Urinary bladder (tissue), 4 donors: Measurements from ENCODE around the gene TMEM91. TPM values are rescaled to one million over a fixed set of nuclear protein-coding genes. Genes with fewer than 3 reads are reported as not detected.
"Not testable (repeated sequence)": the region's sequence is repeated elsewhere in the genome, so short reads cannot be mapped to it uniquely, and the experiment has no call there.

Source experiments
- DNase-seq: peaks from one replicate; pipeline ENCODE4 v3.0.0-alpha.2; 2015; ENCODE audit errors: extremely low spot score
- H3K27ac ChIP-seq: one replicate; pipeline ENCODE4 v1.5.1; 2013; ENCODE audit warnings: low read depth, mild to moderate bottlenecking, moderate library complexity
- H3K36me3 ChIP-seq: one replicate; pipeline ENCODE4 v1.6.1; 2013; ENCODE audit warnings: mild to moderate bottlenecking, moderate library complexity; ENCODE audit not compliant: insufficient read depth
- H3K4me1 ChIP-seq: one replicate; pipeline ENCODE4 v1.6.1; 2013; ENCODE audit warnings: mild to moderate bottlenecking, moderate library complexity; ENCODE audit not compliant: insufficient read depth
- H3K4me3 ChIP-seq: one replicate; pipeline ENCODE4 v1.5.1; 2013; ENCODE audit warnings: low read depth, low read length
- WGBS: extraction: QIAGEN DNeasy Blood & Tissue Kit; methylation state at CpG from one replicate; pipeline ENCODE4 v1.1.7; 2013; 5-methylcytosine and 5-hydroxymethylcytosine counted together
- polyA plus RNA-seq: library from polyadenylated mRNA; stranded (reverse); fragments of 200-250 nt; gene quantifications from one replicate; pipeline ENCODE4 v1.2.3, GENCODE V29; 2013
- total RNA-seq: library from RNA; depleted of rRNA; stranded (reverse); fragments of >200 nt; gene quantifications from one replicate; pipeline ENCODE4 v1.2.3, GENCODE V29; 2014
- donor health status: healthy with polysubstance abuse.
- donor health status: healthy.

Gene TMEM91
- total and polyA plus RNA-seq, 2 donors: 6.6 to 36.2 TPM

DNA sequence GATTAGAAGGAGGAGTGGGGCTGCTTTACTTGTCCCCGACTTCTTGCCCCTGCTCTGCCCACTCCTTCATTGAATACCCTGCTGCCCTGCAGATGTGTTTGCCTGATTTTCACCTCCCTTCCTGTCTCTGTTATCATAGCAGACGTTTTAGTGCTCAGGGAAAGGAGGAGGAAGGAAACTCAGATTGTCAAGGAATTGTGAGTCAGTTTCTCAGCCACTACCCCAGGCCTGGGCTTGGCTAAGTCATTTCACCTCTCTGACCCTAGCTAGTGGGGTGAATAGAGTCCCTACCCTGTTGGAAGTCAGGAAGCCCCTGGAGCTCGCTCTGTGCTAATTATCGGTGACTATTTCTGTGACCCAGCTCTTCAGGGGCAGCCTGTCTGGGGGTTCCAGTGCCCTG, 25.1 kb downstream of the TMEM91 start:
- no peak for DNase-seq
- Histone ChIP-seq H3K4me1 (peaks cover 4% of the 10 kb centered on the region), H3K36me3 (no peaks in the 10 kb centered on the region), H3K4me3 (no peak overlapping the region), H3K27ac (no peak overlapping the region)
- 67% methylated on average over 4 of the region's 4 CpGs for WGBS

DNA sequence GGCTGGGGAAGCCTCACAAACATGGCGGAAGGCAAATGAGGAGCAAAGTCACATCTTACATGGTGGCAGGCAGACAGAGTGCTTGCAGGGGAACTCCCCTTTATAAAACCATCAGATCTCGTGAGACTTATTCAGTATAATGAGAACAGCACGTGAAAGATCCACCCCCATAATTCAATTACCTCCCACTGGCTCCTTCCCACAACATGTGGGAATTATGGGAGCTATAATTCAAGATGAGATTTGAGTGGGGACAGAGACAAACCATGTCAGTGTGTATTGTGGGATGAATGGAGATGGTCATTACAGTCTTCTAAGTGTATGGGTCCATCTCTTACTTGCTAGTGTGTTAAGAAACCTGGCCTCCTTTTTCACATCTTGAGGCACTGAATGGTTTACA, 25.7 kb downstream of the TMEM91 start:
- WGBS: 81% methylated on average over 3 of the region's 3 CpGs
- no peak for DNase-seq
- Histone ChIP-seq H3K4me1 (peaks cover 4% of the 10 kb centered on the region), H3K4me3 (no peak overlapping the region), H3K27ac (no peak overlapping the region), H3K36me3 (no peaks in the 10 kb centered on the region)

DNA sequence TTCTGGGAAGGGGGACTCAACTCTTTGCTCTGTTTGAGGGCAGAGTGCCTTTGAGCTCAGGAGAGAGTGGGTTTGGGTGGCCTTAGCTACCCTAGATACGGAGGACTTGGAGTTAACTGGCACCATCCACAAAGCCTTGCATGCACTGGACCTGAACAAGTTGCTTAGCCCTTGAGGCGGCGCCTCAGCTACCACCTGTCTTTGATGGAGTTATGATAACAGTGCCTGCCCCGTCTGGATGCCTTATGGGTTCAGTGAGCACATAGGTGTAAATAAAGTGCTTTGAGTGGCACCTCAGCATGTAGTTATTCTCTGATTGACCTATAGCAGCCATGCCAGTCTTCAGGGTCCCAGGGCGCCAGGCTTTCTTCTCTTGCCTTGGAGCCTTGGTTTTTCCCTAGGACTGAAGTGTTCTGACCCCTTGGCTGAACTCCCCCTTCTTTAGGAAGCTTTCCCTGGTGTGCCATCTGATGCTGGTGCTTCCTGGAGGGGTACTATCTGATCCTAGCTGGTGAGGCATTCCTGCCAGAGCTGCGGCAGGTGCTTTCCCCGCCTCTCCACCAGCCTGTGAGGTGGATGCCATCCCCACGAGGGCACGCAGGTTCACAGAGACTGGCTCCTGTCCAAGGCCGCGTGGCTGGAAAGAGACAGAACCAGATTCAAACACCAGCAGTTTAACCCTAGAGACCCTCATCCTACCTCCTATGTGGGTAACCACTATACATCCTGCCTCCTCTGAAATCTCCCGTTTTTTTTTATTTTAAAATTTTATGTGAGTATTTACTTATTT, 27.0 kb downstream of the TMEM91 start:
- no peaks in the 10 kb centered on the region for H3K36me3 ChIP-seq
- H3K4me3 ChIP-seq: no peak overlapping the region
- 67% methylated on average over 12 of the region's 12 CpGs for WGBS
- H3K27ac ChIP-seq: no peak overlapping the region
- no peak for DNase-seq
- peaks cover 4% of the 10 kb centered on the region for H3K4me1 ChIP-seq

DNA sequence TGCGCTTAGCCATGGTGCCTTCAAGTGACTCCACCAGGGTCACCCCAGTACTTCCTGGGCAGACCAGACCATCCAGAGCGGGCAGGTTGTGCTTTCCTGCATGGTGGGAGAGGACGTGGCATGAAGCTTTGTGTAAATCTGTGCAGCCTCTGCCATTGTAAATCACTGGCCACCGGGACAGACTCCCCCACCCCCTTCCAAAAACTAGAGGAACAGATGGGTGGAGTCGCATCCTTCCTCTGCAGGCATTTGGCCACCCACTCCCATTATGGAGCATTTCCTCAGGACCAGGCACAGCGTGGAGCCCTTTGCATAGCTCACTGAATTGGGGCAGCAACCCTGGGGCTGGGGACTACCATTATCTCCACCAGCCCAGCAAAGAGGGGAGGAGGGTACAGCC, 29.4 kb downstream of the TMEM91 start:
- DNase-seq: no peak
- H3K4me3 ChIP-seq: no peak overlapping the region
- no peak overlapping the region for H3K27ac ChIP-seq
- H3K4me1 ChIP-seq: no peaks in the 10 kb centered on the region
- no peaks in the 10 kb centered on the region for H3K36me3 ChIP-seq
- 84% methylated on average over 6 of the region's 6 CpGs for WGBS

DNA sequence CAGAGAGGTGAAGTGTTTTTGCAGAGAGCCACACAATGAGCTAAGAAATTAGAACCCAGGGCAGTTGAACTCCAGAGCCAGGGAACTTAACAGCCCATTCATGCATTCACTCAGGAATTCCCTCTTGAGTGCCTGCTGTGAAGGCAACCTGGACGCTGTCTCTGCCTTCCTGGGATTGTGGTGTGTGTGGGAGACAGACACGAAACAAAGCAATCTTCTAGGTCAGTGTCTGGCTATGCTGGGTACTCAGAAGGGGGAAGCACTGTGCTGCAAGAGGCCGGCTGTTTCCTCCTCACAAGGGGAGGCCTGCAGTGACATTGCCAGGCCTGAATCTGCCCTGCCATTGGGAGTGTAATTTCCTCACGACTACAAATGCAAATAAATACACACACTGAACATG, 30.9 kb downstream of the TMEM91 start:
- no peak for DNase-seq
- Histone ChIP-seq H3K27ac (no peak overlapping the region), H3K36me3 (no peaks in the 10 kb centered on the region), H3K4me3 (no peak overlapping the region), H3K4me1 (no peaks in the 10 kb centered on the region)
- WGBS: 67% methylated on average over 4 of the region's 4 CpGs

DNA sequence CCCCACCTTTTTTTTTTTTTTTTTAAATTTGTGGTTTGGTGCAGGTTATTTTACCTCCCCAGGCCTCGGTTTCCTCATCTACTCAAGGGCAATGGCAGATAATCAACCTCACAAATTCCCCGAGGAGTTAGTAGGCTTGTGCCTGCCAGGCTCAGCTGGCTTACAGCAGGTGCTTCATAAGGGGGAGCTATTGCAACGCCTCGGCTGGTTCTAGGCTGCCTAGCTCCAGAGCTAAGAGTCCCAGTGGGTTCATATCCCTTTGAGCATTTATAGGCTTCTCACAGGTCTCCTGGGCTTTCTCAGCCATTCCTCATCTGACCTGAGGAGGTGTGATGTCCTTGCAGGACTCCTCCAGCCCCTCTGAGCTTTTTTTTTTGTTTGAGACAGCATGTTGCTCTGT, 31.9 kb downstream of the TMEM91 start:
- Histone ChIP-seq H3K36me3 (no peaks in the 10 kb centered on the region), H3K4me3 (no peak overlapping the region), H3K4me1 (no peaks in the 10 kb centered on the region), H3K27ac (no peak overlapping the region)
- DNase-seq: no peak
- WGBS: 73% methylated on average over 4 of the region's 4 CpGs

DNA sequence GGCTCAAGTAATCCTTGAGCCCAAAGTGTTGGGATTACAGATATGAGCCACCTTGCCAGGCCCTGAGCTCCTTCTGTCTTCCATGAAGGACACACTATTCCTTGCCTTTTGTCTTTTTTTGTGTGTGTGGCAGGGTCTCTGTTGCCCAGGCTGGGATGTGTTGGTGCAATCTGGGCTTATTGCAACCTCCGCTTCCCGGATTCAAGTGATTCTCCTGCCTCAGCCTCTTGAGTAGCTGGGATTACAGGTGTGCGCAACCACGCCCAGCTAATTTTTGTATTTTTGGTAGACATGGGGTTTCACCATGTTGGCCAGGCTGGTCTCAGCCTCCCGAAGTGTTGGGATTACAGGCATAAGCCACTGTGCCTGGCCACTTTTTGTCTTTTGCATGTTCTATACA, 32.5 kb downstream of the TMEM91 start:
- not testable (repeated sequence) for DNase-seq, H3K36me3 ChIP-seq, H3K4me3 ChIP-seq, H3K4me1 ChIP-seq, H3K27ac ChIP-seq
- 96% methylated on average over 5 of the region's 5 CpGs for WGBS

DNA sequence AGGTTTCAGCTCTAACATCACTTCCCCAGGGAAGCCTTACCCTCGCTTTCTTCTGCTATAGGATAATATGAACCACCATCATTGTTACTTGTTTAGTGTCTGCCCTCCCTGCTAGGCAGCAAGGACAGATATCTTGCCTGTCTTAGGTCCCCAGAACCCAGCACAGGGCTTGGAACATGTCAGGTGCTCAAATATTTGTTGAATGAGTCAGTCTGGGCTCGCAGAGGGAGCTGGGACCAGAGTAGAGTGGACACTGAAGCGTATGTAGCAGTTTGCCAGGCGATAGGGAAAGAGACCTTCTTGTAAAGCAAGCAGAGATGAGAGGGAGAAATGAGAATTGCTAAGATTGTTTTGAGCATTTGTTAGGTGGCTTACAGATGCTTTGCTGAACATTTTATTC, 33.0 kb downstream of the TMEM91 start:
- H3K4me1 ChIP-seq: no peaks in the 10 kb centered on the region
- H3K4me3 ChIP-seq: no peak overlapping the region
- DNase-seq: no peak
- no peaks in the 10 kb centered on the region for H3K36me3 ChIP-seq
- H3K27ac ChIP-seq: no peak overlapping the region
- WGBS: 68% methylated on average over 4 of the region's 4 CpGs

DNA sequence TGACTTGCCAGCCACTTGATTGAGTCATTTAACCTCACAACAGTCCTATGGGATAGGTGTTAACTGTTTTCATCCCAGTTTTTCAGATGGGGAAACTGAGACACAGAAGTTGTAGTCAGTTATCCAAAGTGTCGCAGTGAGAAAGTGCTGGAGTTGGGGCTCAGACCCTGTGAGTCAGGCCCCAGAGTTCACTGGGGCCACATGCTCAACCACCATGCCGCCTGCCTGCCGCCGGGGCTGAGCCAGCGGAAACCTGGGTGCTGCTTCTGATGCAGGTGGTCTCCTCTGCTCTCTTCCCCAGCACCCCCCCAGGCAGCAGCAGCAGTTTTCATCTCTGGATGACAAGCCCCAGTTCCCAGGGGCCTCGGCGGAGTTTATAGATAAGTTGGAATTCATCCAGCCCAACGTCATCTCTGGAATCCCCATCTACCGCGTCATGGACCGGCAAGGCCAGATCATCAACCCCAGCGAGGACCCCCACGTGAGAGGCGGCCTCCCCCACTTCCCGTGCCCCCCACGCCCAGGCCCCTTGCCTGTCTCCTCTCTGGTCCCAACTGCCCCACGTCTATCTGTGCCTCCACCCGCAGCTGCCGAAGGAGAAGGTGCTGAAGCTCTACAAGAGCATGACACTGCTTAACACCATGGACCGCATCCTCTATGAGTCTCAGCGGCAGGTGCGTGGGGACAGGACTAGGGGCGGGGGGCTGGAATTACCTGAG, 34.2 kb downstream of the TMEM91 start:
- H3K36me3 ChIP-seq: no peaks in the 10 kb centered on the region

DNA sequence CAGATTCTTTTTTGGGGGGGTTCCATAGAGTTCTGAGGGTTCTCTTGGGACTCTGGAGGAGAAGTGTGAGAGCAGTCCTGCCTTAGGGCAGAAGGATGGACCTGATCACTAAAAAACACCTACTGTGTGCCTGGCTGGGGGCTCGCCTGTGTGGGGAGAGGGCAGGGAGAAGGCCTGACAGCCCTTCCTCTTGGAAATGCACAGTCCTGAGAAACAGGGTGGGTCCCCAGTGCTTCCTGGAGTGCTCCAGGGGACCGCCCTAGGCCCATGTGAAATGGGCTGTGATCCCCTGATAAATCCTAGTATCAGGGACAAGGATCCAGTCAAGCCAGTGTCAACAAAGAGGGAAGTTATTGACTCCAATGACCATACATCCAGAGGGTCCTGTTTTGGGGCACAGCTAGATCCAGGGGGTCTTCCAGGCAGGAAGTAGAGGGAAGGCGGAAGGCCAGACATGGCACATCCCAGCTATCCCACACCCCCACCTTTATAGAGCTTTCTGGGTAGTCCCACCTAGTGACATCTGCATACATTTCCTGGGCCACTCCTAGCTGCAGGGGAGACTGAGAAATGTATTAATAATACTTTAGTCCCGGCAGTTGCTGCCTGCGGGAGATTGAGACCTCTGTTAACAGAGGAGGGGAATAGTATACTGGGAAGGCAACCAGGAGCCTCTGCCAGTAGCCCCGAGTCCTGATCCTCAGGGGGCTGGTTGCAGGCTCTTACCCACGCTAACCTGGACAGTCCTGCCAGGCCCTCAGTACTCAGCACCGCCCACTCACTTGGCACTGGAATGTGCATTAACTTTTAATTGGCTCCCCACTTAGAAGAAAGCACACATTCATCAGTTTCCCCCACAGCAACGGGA, 35.0 kb downstream of the TMEM91 start:
- no peak overlapping the region for H3K27ac ChIP-seq
- H3K36me3 ChIP-seq: no peaks in the 10 kb centered on the region
- H3K4me3 ChIP-seq: no peak overlapping the region
- no peaks in the 10 kb centered on the region for H3K4me1 ChIP-seq
- no peak for DNase-seq
- WGBS: 73% methylated on average over 9 of the region's 9 CpGs

More for the DNA sequence above, 34.2 kb downstream of the TMEM91 start:
- 79% methylated on average over 23 of the region's 23 CpGs for WGBS
- no peak overlapping the region for H3K4me3 ChIP-seq
- no peaks in the 10 kb centered on the region for H3K4me1 ChIP-seq
- H3K27ac ChIP-seq: no peak overlapping the region
- DNase-seq: no peak

DNA sequence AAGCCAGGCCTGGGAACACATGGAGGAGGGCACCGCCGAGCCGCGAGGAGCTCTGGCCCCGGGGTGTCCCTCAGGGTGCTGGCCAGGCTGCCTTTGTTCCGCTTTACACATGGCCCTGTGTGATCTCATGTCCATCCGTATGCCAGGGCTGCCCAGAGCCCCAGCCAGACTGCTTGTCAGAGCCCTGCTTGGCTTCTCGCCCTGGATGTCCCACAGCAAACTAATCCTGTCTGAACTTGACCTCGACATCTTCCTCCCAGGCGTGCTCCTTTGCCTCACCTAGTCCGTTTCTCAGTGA, 35.6 kb downstream of the TMEM91 start:
- H3K4me1 ChIP-seq: no peaks in the 10 kb centered on the region
- no peak overlapping the region for H3K27ac ChIP-seq
- H3K36me3 ChIP-seq: no peaks in the 10 kb centered on the region
- no peak overlapping the region for H3K4me3 ChIP-seq
- no peak for DNase-seq
- WGBS: 75% methylated on average over 11 of the region's 11 CpGs

DNA sequence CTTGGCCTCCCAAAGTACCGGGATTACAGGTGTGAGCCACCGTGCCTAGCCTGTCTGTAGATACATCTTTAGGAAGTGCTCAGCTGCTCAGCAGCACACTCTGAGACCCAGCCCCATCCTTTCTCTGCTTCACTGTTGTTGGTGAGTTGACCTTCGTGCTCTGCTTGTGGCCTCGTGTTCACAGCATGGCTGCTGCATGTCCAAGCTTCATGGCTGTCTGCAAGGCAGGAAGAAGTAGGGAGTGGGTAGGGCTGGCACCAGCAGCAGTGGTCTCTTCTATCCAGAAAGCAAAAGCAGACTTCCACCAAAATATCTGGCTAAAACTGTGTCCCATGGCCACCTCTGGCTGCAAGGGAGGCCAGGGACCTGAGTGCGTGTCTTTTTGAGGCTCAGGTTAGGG, 36.6 kb downstream of the TMEM91 start:
- H3K4me3 ChIP-seq: no peak overlapping the region
- 97% methylated on average over 5 of the region's 5 CpGs for WGBS
- DNase-seq: no peak
- no peaks in the 10 kb centered on the region for H3K36me3 ChIP-seq
- no peak overlapping the region for H3K27ac ChIP-seq
- no peaks in the 10 kb centered on the region for H3K4me1 ChIP-seq

DNA sequence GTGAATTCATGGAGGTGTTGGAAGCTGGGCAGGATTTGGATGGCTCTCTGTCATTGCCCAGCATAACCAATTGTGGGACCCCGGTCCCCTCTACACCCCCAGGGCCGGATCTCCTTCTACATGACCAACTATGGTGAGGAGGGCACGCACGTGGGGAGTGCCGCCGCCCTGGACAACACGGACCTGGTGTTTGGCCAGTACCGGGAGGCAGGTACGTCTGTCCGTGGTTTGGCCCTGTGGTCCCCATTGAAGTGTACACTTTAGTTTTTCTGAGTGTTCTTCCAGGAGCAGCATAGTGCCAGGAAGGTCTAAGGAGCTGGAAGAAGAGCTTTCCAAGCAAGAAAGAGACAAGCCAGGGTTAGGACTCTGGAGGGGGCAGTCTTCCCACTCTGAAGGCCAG, 37.6 kb downstream of the TMEM91 start:
- H3K36me3 ChIP-seq: no peaks in the 10 kb centered on the region
- no peak overlapping the region for H3K4me3 ChIP-seq
- no peaks in the 10 kb centered on the region for H3K4me1 ChIP-seq
- 93% methylated on average over 10 of the region's 10 CpGs for WGBS
- no peak overlapping the region for H3K27ac ChIP-seq
- no peak for DNase-seq

DNA sequence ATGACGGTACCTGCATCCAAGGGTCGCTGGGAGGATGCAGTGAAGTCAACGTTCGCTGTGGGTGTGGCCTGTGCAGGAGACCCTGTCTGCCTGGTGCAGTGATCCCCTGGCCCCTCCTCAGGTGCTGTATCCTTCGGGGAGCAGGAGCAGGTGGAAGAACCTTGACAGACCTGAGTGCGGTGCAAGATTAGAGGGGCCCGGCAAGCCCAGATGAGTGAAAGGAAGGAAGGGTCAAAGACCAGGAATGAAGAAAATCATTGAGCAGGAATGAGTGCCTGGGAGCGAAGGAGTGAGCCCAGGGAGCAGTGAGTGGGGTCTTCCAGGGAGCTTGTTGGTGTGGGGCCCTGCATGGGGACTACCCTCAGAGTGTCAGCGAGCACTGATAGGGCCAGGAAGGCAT, 38.1 kb downstream of the TMEM91 start:
- Histone ChIP-seq H3K36me3 (no peaks in the 10 kb centered on the region), H3K4me3 (no peak overlapping the region), H3K4me1 (no peaks in the 10 kb centered on the region), H3K27ac (no peak overlapping the region)
- no peak for DNase-seq
- 87% methylated on average over 9 of the region's 9 CpGs for WGBS
